Choroid plexus epithelial cell (primary cell): ENCODE measurements around the gene TBC1D9B.
A peak's percentile ranks its signal among the peaks of the same experiment; 100 is the strongest.

Experiments
- DNase-seq: peaks from one replicate; pipeline ENCODE4 v3.0.0-alpha.2; 2010; ENCODE audit warnings: low read depth
- H3K4me3 ChIP-seq: 2 replicates; pipeline ENCODE4 v1.5.1; 2011; ENCODE audit warnings: low read depth, mild to moderate bottlenecking, control low read depth, low read length, moderate library complexity
- CTCF ChIP-seq: conservative IDR thresholded peaks from 2 replicates; pipeline ENCODE4 v1.5.1; 2011; ENCODE audit warnings: low read depth, mild to moderate bottlenecking, control low read depth, inconsistent platforms, low read length, moderate library complexity

The TBC1D9B gene

GRCh38 chr5:179909224-179909623, 1.5 kb upstream of the TBC1D9B start:
- H3K4me3 ChIP-seq = no peak overlapping the region
- no peak for TF ChIP-seq CTCF
- no peak for DNase-seq

DNA sequence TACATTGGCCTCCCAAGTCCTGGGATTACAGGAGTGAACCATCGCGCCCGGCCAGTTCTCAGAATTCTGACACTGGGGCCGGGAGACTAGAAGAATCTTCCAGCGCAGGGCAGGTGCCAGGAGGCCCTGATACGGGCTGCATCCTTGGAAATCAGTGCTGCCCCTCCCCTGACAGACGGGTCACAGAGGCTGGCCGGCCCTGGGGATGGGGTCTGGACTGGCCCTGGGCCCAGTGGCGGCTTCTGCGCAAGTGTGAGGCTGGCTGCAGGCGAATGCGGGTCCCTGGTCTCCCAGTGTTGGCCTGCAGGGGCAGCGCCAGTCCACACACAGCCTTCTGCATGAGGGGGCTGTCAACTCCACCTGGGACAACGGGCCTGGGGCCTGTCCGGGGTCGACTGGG, 831 bp upstream of the TBC1D9B start:
- peak; percentile 42 for TF ChIP-seq CTCF

DNA sequence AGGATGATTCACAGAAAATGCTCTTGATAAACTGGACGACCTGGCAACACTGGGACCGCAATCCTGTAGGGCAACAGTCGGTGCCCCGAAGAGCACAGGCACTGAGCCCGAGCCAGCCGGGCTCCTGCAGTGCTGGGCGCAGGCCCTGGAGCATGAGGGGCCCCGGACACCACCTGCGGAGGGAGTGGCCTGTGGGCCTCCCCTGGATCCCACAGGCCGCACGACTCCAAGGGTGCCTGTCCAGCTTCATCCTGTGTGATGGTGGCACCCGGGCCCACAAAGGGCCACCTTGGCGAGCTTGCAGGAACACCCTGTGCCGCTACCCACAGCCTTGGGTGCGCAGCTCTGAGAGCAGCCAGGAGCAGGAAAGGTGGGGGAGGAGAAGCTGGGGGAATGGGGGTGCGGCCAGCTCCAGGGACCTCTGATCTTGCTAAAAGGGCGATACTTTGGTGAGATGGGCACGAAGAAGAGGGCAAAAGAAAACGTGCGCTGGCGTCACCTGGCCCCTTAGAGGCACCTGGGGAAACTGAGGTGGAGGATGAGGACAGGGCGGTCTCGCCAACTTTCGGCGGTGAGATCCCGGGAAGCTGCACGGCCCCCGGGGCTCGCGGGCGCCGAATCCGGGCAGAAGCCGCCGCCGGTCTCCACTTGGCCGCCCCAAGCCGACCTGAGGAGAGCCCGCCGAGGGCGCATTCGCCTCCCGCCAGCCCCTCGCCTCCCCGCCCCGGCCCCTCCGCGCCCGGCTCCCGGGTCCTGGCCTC, 722 bp downstream of the TBC1D9B start:
- H3K4me3 ChIP-seq = peak overlapping the region; percentile 73
- TF ChIP-seq CTCF = no peak
- DNase-seq = peak; percentile 15

More for the DNA sequence above, 831 bp upstream of the TBC1D9B start:
- no peak for DNase-seq
- H3K4me3 ChIP-seq = no peak overlapping the region

DNA sequence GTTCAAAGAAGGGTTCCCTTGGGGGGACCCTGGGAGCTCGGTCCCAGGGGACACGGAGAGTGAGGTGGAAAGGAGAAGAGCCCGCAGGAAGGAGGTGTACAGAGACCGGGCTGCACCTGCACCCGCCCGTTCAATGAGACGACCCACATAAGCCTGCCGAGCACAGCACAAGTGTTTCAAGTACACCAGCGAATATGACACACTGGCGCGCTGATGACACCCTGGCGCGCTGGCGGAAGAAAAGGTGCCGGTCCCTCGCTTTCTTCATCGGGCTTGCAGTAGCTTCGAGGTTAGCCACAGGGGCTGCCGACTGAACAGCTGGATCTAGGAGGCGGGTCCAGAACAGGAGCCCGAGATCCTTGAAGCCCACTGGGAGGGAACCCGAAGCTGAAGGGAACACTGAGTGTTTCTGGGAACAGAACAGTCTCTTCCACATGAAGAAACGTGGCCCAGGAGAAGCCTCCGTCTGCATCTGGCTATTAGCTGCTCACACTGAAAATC, 1.4 kb downstream of the TBC1D9B start:
- TF ChIP-seq CTCF = no peak
- H3K4me3 ChIP-seq = peak overlapping the region; percentile 73
- no peak for DNase-seq

DNA sequence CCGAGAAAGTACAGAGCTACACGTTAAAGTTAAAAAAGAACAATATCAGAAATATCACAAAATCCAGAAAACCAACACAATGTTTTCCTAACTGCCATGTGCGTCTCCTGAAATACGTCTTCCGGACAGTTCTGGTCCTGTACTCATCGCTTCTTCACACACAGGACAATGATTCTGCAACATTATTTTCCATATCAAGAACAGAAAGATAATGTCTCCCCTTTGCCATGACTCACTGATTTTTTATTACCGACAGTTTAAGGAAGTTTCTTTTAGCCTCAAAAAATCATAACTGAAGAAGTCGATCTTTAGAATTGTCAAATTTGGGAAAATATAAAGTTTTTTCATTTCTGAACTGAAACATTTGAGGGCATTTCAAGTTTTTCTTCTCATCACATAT, 2.5 kb downstream of the TBC1D9B start:
- no peak for DNase-seq

GRCh38 chr5:179904463-179905160, 3.1 kb downstream of the TBC1D9B start:
- TF ChIP-seq CTCF = no peak
- H3K4me3 ChIP-seq = no peak overlapping the region
- no peak for DNase-seq

More for the DNA sequence above, 2.5 kb downstream of the TBC1D9B start:
- H3K4me3 ChIP-seq = no peak overlapping the region
- TF ChIP-seq CTCF = no peak
